ENCODE measurements around the gene ZNF780B.
A peak's percentile ranks its signal among the peaks of the same experiment; 100 is the strongest.

Gene ZNF780B

DNA sequence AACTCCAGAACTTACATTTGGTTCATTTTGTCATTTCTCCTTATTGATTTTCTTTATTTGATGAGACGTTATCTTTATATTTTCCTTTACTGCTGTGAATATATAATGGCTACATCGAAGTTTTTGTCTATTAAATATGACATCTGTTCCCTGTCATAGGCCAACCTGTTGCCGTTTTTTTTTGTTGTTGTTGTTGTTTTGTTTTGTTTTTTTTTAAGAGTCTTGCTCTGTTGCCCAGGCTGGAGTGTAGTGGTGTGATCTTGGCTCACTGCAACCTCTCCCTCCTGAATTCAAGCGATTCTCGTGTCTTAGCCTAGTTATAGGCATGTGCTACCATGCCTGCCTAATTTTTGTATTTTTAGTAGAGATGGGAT lies 29.4 kb downstream of the ZNF780B start:
- H3K27me3 ChIP-seq: no peaks in the 10 kb centered on the region
- H3K9ac ChIP-seq: no peak overlapping the region
- H3K27ac ChIP-seq: no peak overlapping the region
- no peak overlapping the region; a peak in 1 of 20 replicates for H3K4me3 ChIP-seq
- H3K36me3 ChIP-seq: peaks cover 16 to 55% (median 39%) of the 10 kb centered on the region in 11 experiments
- no peak for TF ChIP-seq Cebpa-rat (IDR thresholded peaks at IDR 0.05)
- peaks cover 93 to 100% (median 96%) of the 10 kb centered on the region in 11 experiments for H3K9me3 ChIP-seq (replicated peaks in 1 of 11)
- H3K4me1 ChIP-seq: no peaks in the 10 kb centered on the region
- H3K4me2 ChIP-seq: no peak overlapping the region
- H4K20me1 ChIP-seq: no peaks in the 10 kb centered on the region

DNA sequence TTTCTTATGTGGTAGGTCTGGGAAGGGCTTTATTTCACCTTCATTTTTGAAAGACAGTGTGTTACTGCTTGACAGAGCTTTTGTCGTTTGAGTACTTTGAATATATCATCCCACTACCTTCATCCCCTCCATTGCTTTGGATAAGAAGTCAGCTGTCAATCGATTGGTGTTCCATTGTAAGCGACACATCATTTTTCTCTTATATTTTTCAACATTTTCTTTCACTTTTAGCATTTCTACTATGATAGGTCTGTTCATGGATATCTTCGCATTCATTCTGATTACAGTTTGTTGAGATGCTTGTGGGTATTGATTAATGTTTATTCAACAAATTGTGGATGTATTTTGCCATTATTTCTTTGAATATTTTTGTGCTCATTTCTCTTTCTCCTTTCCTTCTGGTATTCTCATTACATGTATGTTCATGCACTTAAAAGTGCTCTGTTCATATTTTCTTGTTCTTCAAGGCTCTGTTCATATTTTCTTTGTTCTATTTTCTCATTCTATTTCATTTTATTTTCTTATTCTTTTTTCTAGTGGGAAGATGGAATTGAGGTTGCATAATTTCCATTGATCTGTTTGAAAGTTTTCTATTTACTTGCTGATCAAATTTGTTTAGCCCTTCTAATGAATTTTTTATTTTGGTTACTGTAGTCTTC lies 30.0 kb downstream of the ZNF780B start:
- no peak for TF ChIP-seq Cebpa-rat (IDR thresholded peaks at IDR 0.05)
- Histone ChIP-seq H3K36me3 (peaks cover 11 to 50% (median 33%) of the 10 kb centered on the region in 11 experiments; a peak in 21 of 22 replicates), H3K27ac (no peak overlapping the region), H3K27me3 (no peaks in the 10 kb centered on the region), H3K4me2 (no peak overlapping the region), H3K9me3 (replicated peaks in 1 of 11) (peaks cover 88 to 99% (median 91%) of the 10 kb centered on the region in 11 experiments), H3K4me3 (no peak overlapping the region), H3K4me1 (no peaks in the 10 kb centered on the region), H4K20me1 (no peaks in the 10 kb centered on the region), H3K9ac (no peak overlapping the region)

DNA sequence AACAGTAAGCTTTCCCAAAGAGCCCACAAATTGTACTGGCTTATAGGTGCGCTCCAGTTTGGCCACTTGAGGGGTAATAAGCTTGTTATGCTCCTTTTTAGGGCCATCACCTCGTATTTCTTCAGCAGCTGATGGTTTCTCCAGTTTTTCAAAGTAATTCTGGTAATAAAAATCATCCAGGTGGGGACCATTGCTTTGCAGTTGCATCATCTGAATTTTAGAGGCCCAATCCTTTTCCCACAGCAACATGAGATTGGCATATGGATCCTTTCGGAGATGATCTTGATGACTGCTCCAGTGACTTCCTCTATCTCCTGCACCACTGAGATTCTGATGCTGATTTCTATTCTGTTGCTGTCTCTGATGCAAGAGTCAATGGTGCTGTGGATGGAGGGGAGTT lies 32.1 kb downstream of the ZNF780B start:
- H3K36me3 ChIP-seq: peaks cover 7 to 30% (median 17%) of the 10 kb centered on the region in 11 experiments; a peak in 21 of 22 replicates
- H3K4me2 ChIP-seq: no peak overlapping the region
- H3K27me3 ChIP-seq: no peaks in the 10 kb centered on the region
- H3K9ac ChIP-seq: no peak overlapping the region
- no peak for TF ChIP-seq Cebpa-rat (IDR thresholded peaks at IDR 0.05)
- H3K4me1 ChIP-seq: no peaks in the 10 kb centered on the region
- no peaks in the 10 kb centered on the region for H4K20me1 ChIP-seq
- peak overlapping the region in 1 of 10 experiments; percentile 3; a peak in 1 of 20 replicates for H3K4me3 ChIP-seq
- peaks cover 68 to 99% (median 74%) of the 10 kb centered on the region in 11 experiments for H3K9me3 ChIP-seq (replicated peaks in 1 of 11)
- H3K27ac ChIP-seq: no peak overlapping the region

DNA sequence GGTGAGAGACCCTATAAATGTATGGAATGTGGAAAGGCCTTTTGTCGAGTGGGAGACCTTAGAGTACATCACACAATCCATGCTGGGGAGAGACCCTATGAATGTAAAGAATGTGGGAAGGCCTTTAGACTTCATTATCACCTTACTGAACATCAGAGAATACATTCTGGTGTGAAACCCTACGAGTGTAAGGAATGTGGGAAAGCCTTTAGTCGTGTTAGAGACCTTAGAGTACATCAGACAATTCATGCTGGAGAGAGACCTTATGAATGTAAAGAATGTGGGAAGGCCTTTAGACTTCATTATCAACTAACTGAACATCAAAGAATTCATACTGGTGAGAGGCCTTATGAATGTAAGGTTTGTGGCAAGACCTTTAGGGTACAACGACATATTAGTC lies 42.0 kb downstream of the ZNF780B start:
- no peaks in the 10 kb centered on the region for H3K27me3 ChIP-seq
- H3K36me3 ChIP-seq: peaks cover 58 to 86% (median 68%) of the 10 kb centered on the region in 11 experiments
- no peak for TF ChIP-seq Cebpa-rat (IDR thresholded peaks at IDR 0.05)
- H3K4me3 ChIP-seq: 0 out of 20 replicates have a peak overlapping the region, but pooled peaks of 1 of the 10 experiments have one; percentile 12
- H3K9me3 ChIP-seq (replicated peaks in 1 of 11): peaks cover 79 to 100% (median 98%) of the 10 kb centered on the region in 11 experiments
- H3K4me2 ChIP-seq: no peak overlapping the region
- H3K27ac ChIP-seq: no peak overlapping the region
- no peaks in the 10 kb centered on the region for H3K4me1 ChIP-seq
- no peaks in the 10 kb centered on the region for H4K20me1 ChIP-seq
- H3K9ac ChIP-seq: no peak overlapping the region

DNA sequence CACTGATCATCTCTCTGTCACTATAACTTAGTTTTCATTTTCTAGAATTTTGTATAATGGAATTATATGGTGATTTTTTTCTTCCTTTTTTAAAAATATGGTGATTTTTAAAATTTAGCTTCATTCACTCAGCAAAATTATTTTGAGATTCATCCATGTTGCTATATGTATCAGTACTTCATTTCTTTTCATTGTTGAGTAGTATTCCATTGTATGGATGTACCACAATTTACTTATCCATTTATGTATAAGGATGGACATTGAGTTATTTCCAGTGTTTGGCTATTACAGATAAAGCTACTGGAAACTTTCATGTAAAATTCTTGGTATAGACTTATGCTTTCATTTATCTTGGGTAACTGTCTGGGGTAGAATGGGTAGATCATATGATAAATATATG lies 46.4 kb downstream of the ZNF780B start:
- Histone ChIP-seq H3K36me3 (peaks cover 66 to 91% (median 82%) of the 10 kb centered on the region in 11 experiments), H3K9ac (no peak overlapping the region), H3K27ac (no peak overlapping the region), H3K4me3 (no peak overlapping the region), H3K4me1 (no peaks in the 10 kb centered on the region), H3K27me3 (no peaks in the 10 kb centered on the region), H3K4me2 (no peak overlapping the region), H3K9me3 (replicated peaks in 1 of 11) (peaks cover 52 to 71% (median 63%) of the 10 kb centered on the region in 11 experiments), H4K20me1 (no peaks in the 10 kb centered on the region)
- no peak for TF ChIP-seq Cebpa-rat (IDR thresholded peaks at IDR 0.05)

DNA sequence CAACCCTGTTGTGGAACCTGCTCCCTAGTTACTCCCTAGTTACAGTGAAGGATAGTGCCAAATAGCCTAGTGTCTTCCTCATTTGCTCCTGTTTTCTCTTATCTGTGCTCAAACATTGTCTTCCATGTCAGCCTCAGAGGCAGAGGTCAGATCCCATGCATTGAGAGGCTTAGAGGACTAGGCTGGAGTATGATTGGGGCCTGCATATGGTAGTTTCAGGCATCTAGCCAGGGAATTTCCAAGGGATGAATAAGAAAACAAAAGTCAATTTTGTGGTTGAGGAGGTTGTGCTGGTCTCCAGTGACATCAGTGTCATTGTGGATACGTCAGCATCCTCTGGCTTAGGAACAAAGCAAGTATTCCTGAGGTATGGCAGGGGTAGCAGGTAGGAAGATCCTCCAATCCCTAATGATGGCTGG lies 49.7 kb downstream of the ZNF780B start:
- Histone ChIP-seq H3K36me3 (peaks cover 37 to 59% (median 49%) of the 10 kb centered on the region in 11 experiments), H3K9me3 (replicated peaks in 1 of 11) (peaks cover 20 to 37% (median 29%) of the 10 kb centered on the region in 11 experiments), H3K4me3 (no peak overlapping the region), H3K27me3 (no peaks in the 10 kb centered on the region), H3K9ac (no peak overlapping the region), H3K4me2 (no peak overlapping the region), H3K27ac (no peak overlapping the region), H3K4me1 (no peaks in the 10 kb centered on the region), H4K20me1 (no peaks in the 10 kb centered on the region)
- no peak for TF ChIP-seq Cebpa-rat (IDR thresholded peaks at IDR 0.05)

DNA sequence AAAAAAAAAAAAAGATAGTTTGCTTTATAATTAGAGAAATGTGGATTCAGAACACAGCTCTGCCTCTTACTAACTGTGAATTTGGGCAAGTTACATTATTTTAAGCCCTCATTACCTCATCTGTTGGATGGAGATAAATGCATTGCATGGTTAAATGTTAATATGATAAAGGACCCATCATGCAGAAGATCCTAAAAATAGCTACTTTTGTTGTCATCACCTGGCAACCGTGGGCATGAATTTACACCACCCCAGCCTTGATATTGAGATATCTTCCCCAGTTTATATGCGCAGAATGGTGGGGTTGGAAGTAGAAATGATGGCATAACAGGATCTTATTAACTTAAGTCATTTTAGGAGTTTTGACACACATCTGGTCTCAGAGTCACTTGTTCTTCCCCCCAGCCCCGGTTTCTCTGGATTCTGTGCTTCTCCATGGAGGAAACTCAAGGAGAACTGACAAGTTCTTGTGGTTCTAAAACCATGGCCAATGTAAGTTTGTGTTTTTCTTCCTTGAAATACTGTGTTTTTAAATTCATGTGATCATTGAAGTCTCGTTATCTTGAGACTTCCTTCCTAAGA lies 50.2 kb downstream of the ZNF780B start:
- peaks cover 18 to 32% (median 25%) of the 10 kb centered on the region in 11 experiments for H3K9me3 ChIP-seq (replicated peaks in 1 of 11)
- H3K27me3 ChIP-seq: no peaks in the 10 kb centered on the region
- peaks cover 34 to 55% (median 46%) of the 10 kb centered on the region in 11 experiments for H3K36me3 ChIP-seq
- H3K4me1 ChIP-seq: no peaks in the 10 kb centered on the region
- no peak overlapping the region for H3K4me3 ChIP-seq
- no peak overlapping the region for H3K27ac ChIP-seq
- no peaks in the 10 kb centered on the region for H4K20me1 ChIP-seq
- no peak overlapping the region for H3K4me2 ChIP-seq
- H3K9ac ChIP-seq: no peak overlapping the region
- no peak for TF ChIP-seq Cebpa-rat (IDR thresholded peaks at IDR 0.05)

DNA sequence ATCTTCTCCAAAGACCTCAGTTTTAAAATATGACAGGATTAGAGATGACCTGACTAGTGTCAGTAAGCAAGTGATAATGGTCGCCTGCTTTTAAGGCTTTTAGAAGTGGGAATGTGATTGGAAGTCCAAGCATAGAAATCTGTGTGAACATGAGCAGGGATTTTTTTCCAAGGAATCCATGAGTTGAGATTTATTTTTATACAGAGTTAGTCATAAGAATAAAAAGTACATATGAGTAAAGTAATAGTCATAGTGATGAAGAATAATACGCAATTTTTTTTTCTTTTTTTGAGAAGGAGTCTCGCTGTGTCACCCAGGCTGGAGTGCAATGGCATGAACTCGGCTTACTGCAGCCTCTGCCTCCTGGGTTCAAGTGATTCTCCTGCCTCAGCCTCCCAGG lies 57.5 kb downstream of the ZNF780B start:
- Histone ChIP-seq H3K36me3 (peaks cover 13 to 35% (median 15%) of the 10 kb centered on the region in 11 experiments), H3K4me3 (no peak overlapping the region), H3K27me3 (no peaks in the 10 kb centered on the region), H4K20me1 (no peaks in the 10 kb centered on the region), H3K9me3 (replicated peaks in 1 of 11) (peaks cover 14 to 22% (median 19%) of the 10 kb centered on the region in 11 experiments), H3K4me1 (peaks cover 11 to 21% (median 16%) of the 10 kb centered on the region in 10 experiments), H3K9ac (no peak overlapping the region), H3K27ac (no peak overlapping the region), H3K4me2 (no peak overlapping the region)
- no peak for TF ChIP-seq Cebpa-rat (IDR thresholded peaks at IDR 0.05)

DNA sequence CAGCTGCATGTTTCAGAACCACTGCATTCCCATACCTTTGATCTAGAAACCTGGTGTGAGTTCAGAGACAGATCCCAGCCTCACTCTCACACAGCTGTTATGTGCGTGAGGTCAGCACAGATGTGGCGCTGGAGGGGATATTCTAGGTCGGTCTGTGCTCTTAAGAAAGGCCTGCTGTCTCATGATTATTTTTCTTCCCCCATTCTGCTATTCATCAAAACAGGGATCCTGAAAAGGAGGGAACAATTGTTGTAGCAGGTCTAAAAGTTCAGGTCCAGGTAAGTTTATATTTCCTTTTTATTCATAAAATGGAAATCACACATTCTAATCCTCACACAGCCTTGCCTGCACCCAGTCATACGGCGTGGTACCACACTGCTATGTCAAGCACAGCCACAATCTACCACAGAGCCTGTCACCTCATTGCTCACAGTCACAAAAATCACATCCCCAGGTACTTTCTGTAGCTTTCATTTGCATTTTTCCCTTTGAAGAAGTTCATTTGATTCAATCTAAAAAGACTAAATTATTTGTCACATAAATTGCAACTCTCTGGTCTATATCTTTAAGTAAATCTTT lies 58.3 kb downstream of the ZNF780B start:
- H3K4me2 ChIP-seq: peak overlapping the region; percentile 81 to 99 (median 85)
- peaks cover 20 to 30% (median 26%) of the 10 kb centered on the region in 11 experiments for H3K9me3 ChIP-seq (replicated peaks in 1 of 11)
- TF ChIP-seq Cebpa-rat (IDR thresholded peaks at IDR 0.05): no peak
- peaks cover 14 to 40% (median 21%) of the 10 kb centered on the region in 11 experiments for H3K36me3 ChIP-seq
- H3K9ac ChIP-seq: peak overlapping the region; percentile 79 to 89 (median 83)
- H3K4me3 ChIP-seq: peak overlapping the region; percentile 61 to 80 (median 70)
- no peaks in the 10 kb centered on the region for H3K27me3 ChIP-seq
- no peaks in the 10 kb centered on the region for H4K20me1 ChIP-seq
- H3K27ac ChIP-seq: peak overlapping the region; percentile 77 to 92 (median 83); a peak in 21 of 22 replicates
- peaks cover 11 to 21% (median 16%) of the 10 kb centered on the region in 10 experiments for H3K4me1 ChIP-seq

All from BLaER1 treated with 17β-estradiol and CSF1 and Interleukin-3, amounts not matched to agents 10 nM and 100 nM (cell line).